Measurements from ENCODE around the gene JAKMIP1.

The JAKMIP1 gene

GRCh38 chr4:5990446-5991160 lies 209.7 kb downstream of the JAKMIP1 start:
- TF ChIP-seq, protein P1, sequence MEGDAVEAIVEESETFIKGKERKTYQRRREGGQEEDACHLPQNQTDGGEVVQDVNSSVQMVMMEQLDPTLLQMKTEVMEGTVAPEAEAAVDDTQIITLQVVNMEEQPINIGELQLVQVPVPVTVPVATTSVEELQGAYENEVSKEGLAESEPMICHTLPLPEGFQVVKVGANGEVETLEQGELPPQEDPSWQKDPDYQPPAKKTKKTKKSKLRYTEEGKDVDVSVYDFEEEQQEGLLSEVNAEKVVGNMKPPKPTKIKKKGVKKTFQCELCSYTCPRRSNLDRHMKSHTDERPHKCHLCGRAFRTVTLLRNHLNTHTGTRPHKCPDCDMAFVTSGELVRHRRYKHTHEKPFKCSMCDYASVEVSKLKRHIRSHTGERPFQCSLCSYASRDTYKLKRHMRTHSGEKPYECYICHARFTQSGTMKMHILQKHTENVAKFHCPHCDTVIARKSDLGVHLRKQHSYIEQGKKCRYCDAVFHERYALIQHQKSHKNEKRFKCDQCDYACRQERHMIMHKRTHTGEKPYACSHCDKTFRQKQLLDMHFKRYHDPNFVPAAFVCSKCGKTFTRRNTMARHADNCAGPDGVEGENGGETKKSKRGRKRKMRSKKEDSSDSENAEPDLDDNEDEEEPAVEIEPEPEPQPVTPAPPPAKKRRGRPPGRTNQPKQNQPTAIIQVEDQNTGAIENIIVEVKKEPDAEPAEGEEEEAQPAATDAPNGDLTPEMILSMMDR (conservative IDR thresholded peaks at IDR 0.05; ENCODE audit: low read depth, low read length) = no peak
- DNase-seq (ENCODE audit: low read depth) = no peak
- no peak overlapping the region for H3K4me3 ChIP-seq (ENCODE audit: low read depth, low read length)

DNA sequence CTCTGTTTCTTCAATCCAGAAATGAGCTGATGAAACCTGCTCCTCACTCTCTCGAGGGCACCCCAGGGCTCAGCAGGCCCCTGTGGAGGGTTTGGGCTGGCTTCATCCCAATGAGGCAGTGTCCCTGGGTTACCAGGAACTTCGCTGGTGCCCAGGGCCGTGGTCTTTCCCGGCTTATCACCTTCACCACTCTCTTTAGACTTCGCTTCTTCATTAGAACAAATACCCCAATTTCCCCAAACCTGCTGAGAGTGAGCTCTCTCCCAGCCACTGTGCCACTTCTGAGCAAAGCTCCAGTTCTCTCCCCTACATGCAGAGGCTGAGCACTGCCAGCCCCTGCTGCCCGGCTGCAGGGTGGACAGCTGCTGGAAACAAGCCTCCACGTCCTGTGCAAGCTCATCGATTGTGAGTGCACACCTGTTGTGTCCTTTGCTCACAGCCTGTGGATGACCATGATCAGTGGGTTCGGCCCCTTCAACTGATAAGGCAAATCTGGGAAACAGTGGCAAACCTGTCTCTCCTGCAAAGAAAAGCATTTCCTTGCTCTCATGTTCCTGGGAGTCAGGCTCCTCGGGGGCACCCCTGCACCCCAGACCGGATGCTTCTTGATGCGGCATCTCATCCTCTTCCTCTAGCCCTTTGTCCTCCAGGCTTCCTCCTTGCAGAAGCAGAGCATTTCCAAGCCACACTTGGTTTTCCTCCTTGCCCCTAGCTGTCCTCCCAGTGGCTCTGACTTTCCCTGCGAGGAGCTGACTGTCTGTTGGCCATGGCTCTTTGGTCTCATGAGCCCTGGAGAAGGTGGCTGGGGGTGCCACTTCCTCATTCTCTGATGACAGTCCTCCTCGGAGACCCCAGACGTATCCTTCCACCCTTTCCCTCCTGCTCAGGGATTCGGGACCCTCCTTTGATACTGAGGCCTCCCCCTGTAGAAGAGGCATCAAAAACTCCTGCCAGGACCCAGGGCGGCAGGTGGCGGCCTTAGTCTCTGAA lies 210.8 kb downstream of the JAKMIP1 start:
- TF ChIP-seq, protein P1 (conservative IDR thresholded peaks at IDR 0.05; ENCODE audit: low read depth, low read length) = no peak
- no peak for DNase-seq (ENCODE audit: low read depth)
- H3K4me3 ChIP-seq (ENCODE audit: low read depth, low read length) = no peak overlapping the region

DNA sequence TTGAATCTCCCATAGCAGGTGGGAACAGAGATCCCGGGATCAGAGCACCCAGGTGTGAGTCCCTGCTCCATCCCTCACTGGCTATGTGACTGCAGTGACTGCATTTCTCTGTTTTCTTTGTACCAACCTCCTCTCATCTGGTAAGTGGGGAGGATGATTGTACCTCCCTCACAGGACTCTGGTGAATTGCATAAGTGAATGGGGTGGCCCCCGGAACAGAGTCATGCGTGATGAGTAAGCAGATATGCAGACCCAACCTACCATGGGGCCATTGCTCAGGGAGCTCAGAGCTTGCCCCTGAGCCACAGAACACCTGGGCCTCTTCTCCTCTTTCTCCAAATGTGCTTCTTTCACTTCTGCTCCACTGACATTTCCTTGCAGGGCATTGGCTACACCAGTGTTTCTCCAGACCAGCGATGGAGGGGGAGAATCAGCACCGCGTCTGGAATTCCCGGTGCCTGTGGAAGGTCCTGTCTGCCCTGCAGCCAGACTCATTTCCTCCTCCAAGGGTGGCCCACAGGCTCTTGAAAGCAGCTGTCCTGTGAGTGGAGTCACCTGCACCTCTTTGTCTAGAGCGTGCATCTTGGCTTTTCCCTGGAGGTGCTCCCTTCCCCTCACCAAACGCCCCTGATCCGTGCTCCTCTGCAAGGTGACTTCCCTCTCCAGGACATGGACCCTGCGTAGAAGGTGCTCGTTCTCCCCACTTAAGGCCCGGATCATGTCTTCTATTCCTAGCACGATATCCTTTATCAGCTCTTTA lies 212.1 kb downstream of the JAKMIP1 start:
- H3K4me3 ChIP-seq (ENCODE audit: low read depth, low read length) = no peak overlapping the region
- no peak for DNase-seq (ENCODE audit: low read depth)
- TF ChIP-seq, protein P1 (conservative IDR thresholded peaks at IDR 0.05; ENCODE audit: low read depth, low read length) = no peak

GRCh38 chr4:5984843-5985242 lies 215.5 kb downstream of the JAKMIP1 start:
- TF ChIP-seq, protein P1 (conservative IDR thresholded peaks at IDR 0.05; ENCODE audit: low read depth, low read length) = no peak
- no peak for DNase-seq (ENCODE audit: low read depth)
- no peak overlapping the region for H3K4me3 ChIP-seq (ENCODE audit: low read depth, low read length)

DNA sequence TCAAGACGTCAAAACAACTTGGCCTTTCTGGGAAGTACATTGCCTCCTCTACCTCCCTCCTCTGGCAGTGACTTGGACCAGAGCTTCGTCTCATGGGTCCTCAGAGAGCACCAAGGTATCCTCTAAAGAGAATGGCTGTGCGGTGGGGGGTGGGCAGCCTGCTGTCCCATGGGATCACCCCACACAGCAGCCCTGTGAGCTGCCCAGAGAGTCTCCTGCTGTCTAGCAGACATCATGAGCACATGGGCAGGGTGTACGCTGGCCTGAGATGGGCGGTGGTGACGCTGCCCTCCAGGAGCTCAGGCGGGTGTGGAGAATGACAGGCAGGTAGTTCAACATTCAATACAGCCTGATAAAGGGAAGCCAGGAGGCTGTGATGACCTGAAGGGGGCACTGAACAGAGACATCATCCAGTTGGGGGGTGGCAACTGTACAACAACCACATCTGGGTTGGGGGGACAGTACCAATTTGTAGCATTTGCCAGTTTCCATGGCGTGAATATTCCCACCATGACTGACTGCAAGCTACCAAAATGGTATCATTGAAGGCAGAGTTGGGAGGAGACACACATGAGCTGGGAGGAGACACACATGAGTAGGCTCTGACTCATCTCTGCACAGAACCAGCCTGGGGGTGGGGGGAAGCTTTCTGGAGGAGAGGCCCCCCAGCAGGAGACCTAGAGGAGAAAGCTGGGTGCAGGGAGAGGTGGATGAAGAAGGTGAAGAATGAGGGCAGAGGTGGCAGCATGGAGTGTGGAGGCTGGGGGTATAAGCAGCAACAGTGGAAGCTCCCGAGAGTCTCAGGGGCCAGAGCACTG lies 218.0 kb downstream of the JAKMIP1 start:
- TF ChIP-seq, protein P1 (conservative IDR thresholded peaks at IDR 0.05; ENCODE audit: low read depth, low read length) = no peak
- DNase-seq (ENCODE audit: low read depth) = no peak
- H3K4me3 ChIP-seq (ENCODE audit: low read depth, low read length) = no peak overlapping the region

All from choroid plexus epithelial cell (primary cell).